Myometrial cell (primary cell): ENCODE results near the gene TCTA. TPM values are rescaled to one million over a fixed set of nuclear protein-coding genes. Genes with fewer than 3 reads are reported as not detected.

Experiments
- total RNA-seq: library from RNA; depleted of rRNA; stranded (reverse); fragments of >200 nt; gene quantifications from 2 replicates; pipeline ENCODE4 v1.2.3, GENCODE V29; 2015

The TCTA gene
- 22.5 and 45.3 TPM in 2 replicates for total RNA-seq

GRCh38 chr3:49411968-49412631 is at the start of gene TCTA, which contains the start of gene RHOA:
Gene TCTA (plus strand): TSS chr3:49412423. CDS start chr3:49412427, 4 bp downstream.
Gene RHOA (minus strand): TSS chr3:49411976. CDS start chr3:49375589, 36,387 bp downstream.

DNA sequence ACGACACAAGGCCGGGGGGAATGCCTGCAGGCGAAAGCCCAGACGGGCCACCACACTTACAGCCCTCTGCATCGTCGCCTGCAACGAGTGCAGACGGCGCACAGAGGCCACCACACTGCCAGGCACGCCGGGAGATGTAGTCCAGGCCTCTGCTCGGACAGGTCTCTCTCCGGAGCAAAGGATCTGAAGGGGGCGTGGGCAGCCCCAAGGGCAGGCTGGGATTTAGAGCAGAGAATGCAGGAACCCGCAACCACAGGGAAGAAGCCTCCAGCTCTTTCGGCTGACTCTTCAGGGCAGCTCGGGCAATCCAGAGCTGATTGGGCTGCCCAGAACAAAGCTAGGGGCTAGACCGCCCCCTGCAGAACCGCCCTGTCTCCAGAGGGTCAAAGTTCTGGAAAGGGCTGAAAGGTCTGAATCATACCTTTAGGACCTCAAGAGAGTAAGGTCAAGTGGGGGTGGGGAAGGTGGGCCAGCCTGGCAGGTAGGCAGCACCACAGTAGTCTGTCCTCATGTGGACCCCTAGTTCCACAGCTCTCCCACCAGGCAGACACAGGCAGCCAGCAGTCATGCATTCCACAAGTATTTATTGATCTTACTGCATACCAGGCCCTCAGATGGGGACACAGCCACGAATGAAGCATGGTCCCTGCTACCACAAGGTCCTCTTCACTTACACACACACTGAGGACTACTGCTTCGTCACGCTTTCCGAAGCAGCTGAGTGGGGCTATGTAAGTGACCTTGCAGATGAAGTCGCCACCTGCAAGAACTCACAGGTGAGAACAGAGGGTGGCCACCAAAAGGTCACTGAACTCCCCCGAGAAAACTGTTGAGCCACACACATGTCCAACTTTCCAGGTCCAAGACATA is 10.4 kb downstream of the TCTA start, which contains the start of gene AMT:
AMT (minus strand) TSS at position 95 of the 870 bp plus-strand sequence; CDS start at position 72, 23 bp downstream.

Other genes starting within 250 kb of the TCTA start
- gene CCDC71, start 246.1 kb upstream of the TCTA start, total RNA-seq, result 31.9 and 41.5 TPM in 2 replicates
- gene KLHDC8B, start 240.8 kb upstream of the TCTA start, total RNA-seq, result 13.5 and 17.7 TPM in 2 replicates
- 0.71 and 1.7 TPM in 2 replicates for gene C3orf62, start 135.2 kb upstream of the TCTA start, total RNA-seq
- gene USP4, start 72.4 kb upstream of the TCTA start, total RNA-seq, result 9.8 and 9.9 TPM in 2 replicates
- 712 and 893 TPM in 2 replicates for gene GPX1, start 54.1 kb upstream of the TCTA start, total RNA-seq
- 645 and 802 TPM in 2 replicates for gene RHOA, start 447 bp upstream of the TCTA start, total RNA-seq
- 0.35 and 0.58 TPM in 2 replicates for gene AMT, start 10.1 kb downstream of the TCTA start, total RNA-seq
- gene NICN1, start 16.9 kb downstream of the TCTA start, total RNA-seq, result 12.1 and 18.2 TPM in 2 replicates
- gene DAG1, start 57.8 kb downstream of the TCTA start, total RNA-seq, result 82.2 and 84.0 TPM in 2 replicates
- under 0.01 TPM in 1 of 2 replicates, not detected in the other for gene BSN, start 142.1 kb downstream of the TCTA start, total RNA-seq